Measurements from ENCODE around the gene FRYL. TPM values are rescaled to one million over a fixed set of nuclear protein-coding genes. Genes with fewer than 3 reads are reported as not detected.

The FRYL gene
- total and polyA plus RNA-seq, 2 of the 8 experiments (the other 6 are each of a cell fraction or from before 2014, with no cell fraction given), result 8.0 to 36.5 TPM

DNA sequence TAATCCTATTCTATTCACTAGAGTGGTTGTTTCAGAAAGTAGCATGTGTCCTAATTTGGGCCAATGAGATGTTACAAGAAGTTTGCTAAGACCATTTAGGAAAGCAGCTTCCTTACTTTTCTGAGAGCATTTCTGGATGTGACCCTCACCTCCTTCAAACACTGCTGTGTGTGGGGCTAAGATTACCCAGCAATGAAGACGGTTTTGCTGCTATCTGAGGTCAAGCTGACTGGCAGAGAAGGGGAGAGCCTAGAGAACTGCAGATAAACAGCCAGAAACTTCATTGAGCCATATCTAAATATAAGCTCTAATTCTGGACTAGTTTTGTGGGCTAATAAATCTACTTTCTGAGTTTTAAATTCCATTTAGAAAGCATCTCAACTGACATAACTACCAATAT is 253.7 kb downstream of the FRYL start:
- 90% methylated on average over 1 of the region's 1 CpG; no CpG with 5 or more reads in 1 of the 2 experiments for WGBS, 2 experiments (ENCODE audit: extremely low coverage in 1 of 2, insufficient coverage in 1 of 2, insufficient read length in 1 of 2, insufficient replicate concordance in 2 of 2, low coverage in 1 of 2, low lambda C conversion rate in 2 of 2, missing lambda C conversion rate in 1 of 2)
- FAIRE-seq, result no peak
- TF ChIP-seq TAF1 (IDR thresholded peaks at IDR 0.05; ENCODE audit: low read depth, low read length) (no peak), ZNF274 (IDR thresholded peaks at IDR 0.05; ENCODE audit: borderline replicate concordance, extremely low read depth, low read length) (no peak), POLR2AphosphoS5 (IDR thresholded peaks at IDR 0.05; ENCODE audit: low read depth, low read length) (no peak), MAFK (IDR thresholded peaks at IDR 0.05; ENCODE audit: low read depth, low read length) (no peak), CREB1 (IDR thresholded peaks at IDR 0.05) (no peak), POU5F1 (IDR thresholded peaks at IDR 0.05; ENCODE audit: low read depth, low read length) (no peak), KDM1A (IDR thresholded peaks at IDR 0.05; ENCODE audit: borderline replicate concordance, low read length) (no peak), YY1 (IDR thresholded peaks at IDR 0.05; ENCODE audit: low read depth, low read length) (no peak), EGR1 (IDR thresholded peaks at IDR 0.05; ENCODE audit: borderline replicate concordance, low read depth, low read length) (no peak), TEAD4 (IDR thresholded peaks at IDR 0.05; ENCODE audit: low read depth, low read length) (no peak), PHF8 (conservative IDR thresholded peaks at IDR 0.05; ENCODE audit: low read depth, low read length) (no peak), NANOG (IDR thresholded peaks at IDR 0.05; ENCODE audit: insufficient read depth, low read depth, low read length, poor library complexity, severe bottlenecking) (no peak), RFX5 (IDR thresholded peaks at IDR 0.05; ENCODE audit: borderline replicate concordance, low read depth, low read length) (no peak), GTF2F1 (IDR thresholded peaks at IDR 0.05; ENCODE audit: borderline replicate concordance, low read depth, low read length) (no peak)
- TF ChIP-seq, protein P1, sequence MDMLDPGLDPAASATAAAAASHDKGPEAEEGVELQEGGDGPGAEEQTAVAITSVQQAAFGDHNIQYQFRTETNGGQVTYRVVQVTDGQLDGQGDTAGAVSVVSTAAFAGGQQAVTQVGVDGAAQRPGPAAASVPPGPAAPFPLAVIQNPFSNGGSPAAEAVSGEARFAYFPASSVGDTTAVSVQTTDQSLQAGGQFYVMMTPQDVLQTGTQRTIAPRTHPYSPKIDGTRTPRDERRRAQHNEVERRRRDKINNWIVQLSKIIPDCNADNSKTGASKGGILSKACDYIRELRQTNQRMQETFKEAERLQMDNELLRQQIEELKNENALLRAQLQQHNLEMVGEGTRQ (IDR thresholded peaks at IDR 0.05; ENCODE audit: low read length), result no peak

More for the DNA sequence above, 253.7 kb downstream of the FRYL start:
- Histone ChIP-seq H4K20me1 (replicated peaks in 1 of 2; ENCODE audit: control insufficient read depth in 1 of 2, insufficient read depth in 2 of 2, low read length in 2 of 2) (peaks cover 0 to 2% of the 10 kb centered on the region in 2 experiments), H3K4me3 (ENCODE audit: extremely low read depth in 1 of 4, insufficient read depth in 2 of 4, low read depth in 3 of 4, low read length in 4 of 4) (no peak overlapping the region), H2AFZ (ENCODE audit: low read length) (no peak overlapping the region), H3K4me2 (ENCODE audit: insufficient read depth in 1 of 2, low read depth in 2 of 2, low read length in 2 of 2) (no peak overlapping the region), H2BK20ac (ENCODE audit: low read length) (no peak overlapping the region), H3K56ac (replicated peaks; ENCODE audit: insufficient read length, low read depth, low read length) (no peak overlapping the region), H3K23ac (ENCODE audit: insufficient read length) (no peak overlapping the region), H3K36me3 (ENCODE audit: control insufficient read depth in 2 of 4, insufficient read depth in 4 of 4, low read length in 3 of 4) (peaks cover 6 to 50% (median 28%) of the 10 kb centered on the region in 4 experiments), H3K27ac (ENCODE audit: low read depth, low read length) (no peak overlapping the region), H3K9me3 (ENCODE audit: insufficient read depth in 2 of 2, low read depth in 1 of 2, low read length in 1 of 2) (no peaks in the 10 kb centered on the region), H3K27me3 (replicated peaks in 1 of 4; ENCODE audit: control insufficient read depth in 3 of 4, extremely low read depth in 1 of 4, insufficient read depth in 3 of 4, low read length in 3 of 4) (no peaks in the 10 kb centered on the region), H2BK120ac (replicated peaks; ENCODE audit: low read depth, low read length) (no peak overlapping the region), H3K79me1 (ENCODE audit: low read depth, low read length) (no peaks in the 10 kb centered on the region; the same call in 1 of the 2 replicates), H3K79me2 (ENCODE audit: control insufficient read depth in 1 of 2, insufficient read depth in 2 of 2, low read length in 2 of 2) (no peaks in the 10 kb centered on the region), H3K23me2 (ENCODE audit: low read depth, low read length) (no peaks in the 10 kb centered on the region), H3K9ac (replicated peaks in 1 of 4; ENCODE audit: extremely low read depth in 1 of 4, low read depth in 3 of 4, low read length in 3 of 4) (no peak overlapping the region), H4K5ac (ENCODE audit: insufficient read length, low read depth, low read length) (no peak overlapping the region), H3K14ac (ENCODE audit: insufficient read length) (no peak overlapping the region), H2BK12ac (ENCODE audit: low read depth, low read length) (no peak overlapping the region), H4K8ac (ENCODE audit: extremely low read depth, insufficient read depth, low read length) (no peak overlapping the region), H3K4ac (replicated peaks; ENCODE audit: insufficient read length, low read depth, low read length) (no peak overlapping the region), H3K18ac (ENCODE audit: extremely low read depth, low read length) (no peak overlapping the region), H4K91ac (replicated peaks; ENCODE audit: insufficient read length, low read length) (no peak overlapping the region), H2BK5ac (ENCODE audit: low read depth, low read length) (no peak overlapping the region), H3K4me1 (replicated peaks in 1 of 4; ENCODE audit: control insufficient read depth in 3 of 4, insufficient read depth in 4 of 4, low read length in 3 of 4) (no peaks in the 10 kb centered on the region), H2AK5ac (ENCODE audit: low read depth, low read length) (no peak overlapping the region), H2BK15ac (ENCODE audit: low read length) (no peak overlapping the region)
- ChIA-PET POLR2A (ENCODE audit: partially characterized antibody) (no interaction called here), CTCF (ENCODE audit: partially characterized antibody) (interaction anchor here (1.0 to 2.9 kb wide), 6 partner anchors 13 to 80 kb away, joined by 4 to 14 read pairs (median 4); no protein-coding TSS in a partner anchor)
- DNase-seq (ENCODE audit: low read depth in 1 of 2, low spot score in 2 of 2), result no peak

Measured in H1 (cell line).